ENCODE measurements around the gene FSTL3. TPM values are rescaled to one million over a fixed set of nuclear protein-coding genes. Genes with fewer than 3 reads are reported as not detected.

FSTL3 gene
- total RNA-seq, 2 donors from 2014 or later = 1.3 to 2.0 TPM

- no peak overlapping the region for H3K27ac Mint-ChIP-seq
- H3K9me3 ChIP-seq (ENCODE audit: control insufficient read depth, low read length, poor library complexity, severe bottlenecking) = no peaks in the 10 kb centered on the region
- H3K4me1 Mint-ChIP-seq = peaks cover 6% of the 10 kb centered on the region
- no peak overlapping the region for H3K4me3 Mint-ChIP-seq
- DNase-seq = no peak
- no peak for ATAC-seq
- H3K27me3 Mint-ChIP-seq = no peaks in the 10 kb centered on the region
- no peaks in the 10 kb centered on the region for H3K36me3 Mint-ChIP-seq (ENCODE audit: low read depth)
These were observed 36.0 kb upstream of the FSTL3 start for GRCh38 chr19:640161-640558.

- no peaks in the 10 kb centered on the region for H3K27me3 Mint-ChIP-seq
- H3K4me1 Mint-ChIP-seq = peaks cover 6% of the 10 kb centered on the region
- no peak for ATAC-seq
- no peaks in the 10 kb centered on the region for H3K36me3 Mint-ChIP-seq (ENCODE audit: low read depth)
- H3K27ac Mint-ChIP-seq = peak overlapping the region; percentile 82
- no peak overlapping the region for H3K4me3 Mint-ChIP-seq
- no peak for DNase-seq
- no peaks in the 10 kb centered on the region for H3K9me3 ChIP-seq (ENCODE audit: control insufficient read depth, low read length, poor library complexity, severe bottlenecking)
These were observed 35.5 kb upstream of the FSTL3 start for GRCh38 chr19:640606-641189.

- H3K4me3 Mint-ChIP-seq = no peak overlapping the region
- H3K36me3 Mint-ChIP-seq (ENCODE audit: low read depth) = no peaks in the 10 kb centered on the region
- ATAC-seq = no peak
- no peak for DNase-seq
- H3K27ac Mint-ChIP-seq = no peak overlapping the region
- no peaks in the 10 kb centered on the region for H3K9me3 ChIP-seq (ENCODE audit: control insufficient read depth, low read length, poor library complexity, severe bottlenecking)
- no peaks in the 10 kb centered on the region for H3K27me3 Mint-ChIP-seq
- H3K4me1 Mint-ChIP-seq = peaks cover 8% of the 10 kb centered on the region
These were observed 34.5 kb upstream of the FSTL3 start for GRCh38 chr19:641702-642101.

DNA sequence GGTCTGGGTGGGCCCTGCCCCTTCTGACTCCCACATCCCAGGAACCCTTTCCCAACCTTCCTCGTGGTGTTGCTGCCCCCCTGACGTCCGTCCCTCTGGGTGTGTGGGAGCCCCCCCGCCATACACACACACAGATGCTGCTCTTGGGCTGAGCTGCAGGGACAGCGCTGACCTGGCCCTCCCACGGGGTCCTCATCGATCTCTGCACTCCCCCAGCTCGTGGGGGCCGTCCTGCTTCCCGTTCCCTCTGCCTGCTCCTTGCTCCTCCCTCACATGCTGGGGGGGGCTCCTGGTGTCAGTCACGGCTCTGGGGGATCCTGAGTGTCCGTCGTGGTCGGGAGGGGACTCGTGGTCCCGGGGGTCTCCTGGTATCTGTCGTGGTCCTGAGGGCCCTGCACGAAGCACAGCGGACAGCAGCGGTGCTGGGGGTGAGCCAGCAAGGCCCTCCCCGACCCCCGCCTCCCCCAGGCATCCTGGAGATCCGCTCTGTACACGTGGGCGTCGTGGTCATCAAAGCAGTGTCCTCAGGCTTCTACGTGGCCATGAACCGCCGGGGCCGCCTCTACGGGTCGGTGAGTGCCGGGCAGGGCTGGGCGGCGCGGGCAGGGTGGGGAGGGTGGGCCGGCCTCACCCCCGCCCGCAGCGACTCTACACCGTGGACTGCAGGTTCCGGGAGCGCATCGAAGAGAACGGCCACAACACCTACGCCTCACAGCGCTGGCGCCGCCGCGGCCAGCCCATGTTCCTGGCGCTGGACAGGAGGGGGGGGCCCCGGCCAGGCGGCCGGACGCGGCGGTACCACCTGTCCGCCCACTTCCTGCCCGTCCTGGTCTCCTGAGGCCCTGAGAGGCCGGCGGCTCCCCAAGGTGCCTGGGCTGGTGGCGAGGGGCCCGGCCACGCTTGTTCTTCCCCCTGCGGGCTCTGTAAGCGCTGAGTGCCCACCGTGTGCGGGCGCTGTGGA, 33.1 kb upstream of the FSTL3 start:
- Mint-ChIP-seq H3K27ac (no peak overlapping the region), H3K4me3 (no peak overlapping the region), H3K27me3 (no peaks in the 10 kb centered on the region), H3K36me3 (ENCODE audit: low read depth) (no peaks in the 10 kb centered on the region), H3K4me1 (peaks cover 8% of the 10 kb centered on the region)
- no peaks in the 10 kb centered on the region for H3K9me3 ChIP-seq (ENCODE audit: control insufficient read depth, low read length, poor library complexity, severe bottlenecking)
- no peak for DNase-seq
- ATAC-seq = no peak

- Mint-ChIP-seq H3K4me1 (peaks cover 8% of the 10 kb centered on the region), H3K27me3 (no peaks in the 10 kb centered on the region), H3K36me3 (ENCODE audit: low read depth) (no peaks in the 10 kb centered on the region), H3K4me3 (no peak overlapping the region), H3K27ac (peak overlapping the region; percentile 49)
- ATAC-seq (no peak), DNase-seq (no peak)
- no peaks in the 10 kb centered on the region for H3K9me3 ChIP-seq (ENCODE audit: control insufficient read depth, low read length, poor library complexity, severe bottlenecking)
These were observed 32.5 kb upstream of the FSTL3 start for GRCh38 chr19:643736-644135.

- H3K9me3 ChIP-seq (ENCODE audit: control insufficient read depth, low read length, poor library complexity, severe bottlenecking) = no peaks in the 10 kb centered on the region
- no peaks in the 10 kb centered on the region for H3K27me3 Mint-ChIP-seq
- peaks cover 3% of the 10 kb centered on the region for H3K4me1 Mint-ChIP-seq
- H3K27ac Mint-ChIP-seq = peak overlapping the region; percentile 49
- DNase-seq (no peak), ATAC-seq (no peak)
- no peak overlapping the region for H3K4me3 Mint-ChIP-seq
- H3K36me3 Mint-ChIP-seq (ENCODE audit: low read depth) = no peaks in the 10 kb centered on the region
These were observed 31.8 kb upstream of the FSTL3 start for GRCh38 chr19:644363-644762.

GRCh38 chr19:644789-645188, 31.4 kb upstream of the FSTL3 start:
- H3K27me3 Mint-ChIP-seq = no peaks in the 10 kb centered on the region
- H3K4me3 Mint-ChIP-seq = no peak overlapping the region
- H3K4me1 Mint-ChIP-seq = peaks cover 2% of the 10 kb centered on the region
- no peak overlapping the region for H3K27ac Mint-ChIP-seq
- ATAC-seq (no peak), DNase-seq (no peak)
- H3K9me3 ChIP-seq (ENCODE audit: control insufficient read depth, low read length, poor library complexity, severe bottlenecking) = no peaks in the 10 kb centered on the region
- no peaks in the 10 kb centered on the region for H3K36me3 Mint-ChIP-seq (ENCODE audit: low read depth)

DNA sequence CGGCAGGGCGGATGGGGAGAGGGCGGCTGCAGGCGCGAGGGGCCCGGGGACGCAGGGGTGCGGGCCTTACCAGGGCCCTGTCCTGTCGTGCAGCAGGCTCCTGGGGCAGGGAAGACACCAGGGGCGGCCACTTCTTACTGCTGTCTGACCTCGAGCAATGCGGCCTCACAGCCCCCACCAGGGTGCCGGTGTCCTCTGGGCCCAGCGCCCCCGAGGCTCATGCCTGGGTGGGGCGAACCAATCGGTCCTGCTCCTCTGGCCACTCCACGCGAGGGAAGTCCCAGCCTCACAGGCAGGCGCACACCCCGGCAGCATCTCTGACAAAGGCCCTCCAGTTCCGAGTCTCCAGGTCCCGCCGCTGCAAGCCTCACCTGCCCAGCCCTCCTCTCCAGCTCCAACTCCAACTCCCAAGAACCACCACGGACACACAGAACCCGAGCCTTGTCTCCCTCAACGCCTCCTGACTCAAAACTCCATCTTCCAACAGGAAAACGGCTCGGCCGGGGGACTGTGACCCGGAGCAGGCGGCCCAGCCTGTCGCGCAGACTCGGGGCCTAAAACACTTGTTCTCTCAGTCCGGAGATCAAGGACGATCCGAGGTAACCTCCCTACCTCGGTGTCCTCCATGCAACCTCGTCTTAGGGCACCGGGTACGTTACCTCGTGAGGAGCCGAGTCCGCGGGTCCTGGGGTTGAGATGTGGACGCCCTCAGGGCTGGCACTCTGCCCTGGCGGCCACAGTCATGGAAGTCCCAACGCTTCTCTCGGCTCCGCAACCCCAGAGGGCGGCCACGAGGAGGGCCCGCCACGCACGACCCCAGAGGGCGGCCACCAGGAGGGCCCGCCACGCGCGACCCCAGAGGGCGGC, 30.0 kb upstream of the FSTL3 start:
- H3K9me3 ChIP-seq (ENCODE audit: control insufficient read depth, low read length, poor library complexity, severe bottlenecking) = no peaks in the 10 kb centered on the region
- H3K27ac Mint-ChIP-seq = peak overlapping the region; percentile 74
- H3K36me3 Mint-ChIP-seq (ENCODE audit: low read depth) = no peaks in the 10 kb centered on the region
- peaks cover 2% of the 10 kb centered on the region for H3K4me1 Mint-ChIP-seq
- no peaks in the 10 kb centered on the region for H3K27me3 Mint-ChIP-seq
- no peak for DNase-seq
- ATAC-seq = peak; percentile 3
- no peak overlapping the region for H3K4me3 Mint-ChIP-seq

- no peaks in the 10 kb centered on the region for H3K9me3 ChIP-seq (ENCODE audit: control insufficient read depth, low read length, poor library complexity, severe bottlenecking)
- Mint-ChIP-seq H3K27ac (no peak overlapping the region), H3K27me3 (no peaks in the 10 kb centered on the region), H3K4me3 (no peak overlapping the region), H3K36me3 (ENCODE audit: low read depth) (no peaks in the 10 kb centered on the region), H3K4me1 (peaks cover 2% of the 10 kb centered on the region)
- ATAC-seq (no peak), DNase-seq (no peak)
These were observed 29.2 kb upstream of the FSTL3 start for GRCh38 chr19:646779-647565.

- H3K27ac Mint-ChIP-seq = no peak overlapping the region
- H3K4me1 Mint-ChIP-seq = peaks cover 2% of the 10 kb centered on the region
- no peaks in the 10 kb centered on the region for H3K9me3 ChIP-seq (ENCODE audit: control insufficient read depth, low read length, poor library complexity, severe bottlenecking)
- H3K27me3 Mint-ChIP-seq = no peaks in the 10 kb centered on the region
- no peak overlapping the region for H3K4me3 Mint-ChIP-seq
- ATAC-seq = no peak
- H3K36me3 Mint-ChIP-seq (ENCODE audit: low read depth) = no peaks in the 10 kb centered on the region
- DNase-seq = no peak
These were observed 28.5 kb upstream of the FSTL3 start for GRCh38 chr19:647566-648284.

DNA sequence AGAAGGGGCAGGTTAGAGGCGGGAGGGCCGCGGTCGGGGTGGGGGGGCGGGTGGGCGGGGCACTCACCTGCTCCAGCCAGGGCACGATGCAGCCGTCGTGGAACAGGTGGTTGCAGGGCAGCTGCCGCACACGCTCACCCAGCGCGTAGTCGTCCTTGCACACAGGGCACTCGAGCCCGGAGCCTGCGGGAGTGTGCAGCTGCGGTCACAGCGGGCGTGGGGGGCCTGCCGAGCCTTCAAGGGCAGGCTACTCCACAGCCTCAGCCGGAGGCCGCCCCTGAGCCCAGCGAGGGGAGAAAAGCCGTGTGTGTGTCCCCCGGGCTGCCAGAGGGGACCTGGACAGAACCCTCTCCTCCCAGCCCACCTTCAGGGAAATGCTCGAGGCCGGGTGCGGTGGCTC, 27.9 kb upstream of the FSTL3 start:
- DNase-seq (no peak), ATAC-seq (no peak)
- no peak overlapping the region for H3K4me3 Mint-ChIP-seq

More for the DNA sequence above, 27.9 kb upstream of the FSTL3 start:
- H3K9me3 ChIP-seq (ENCODE audit: control insufficient read depth, low read length, poor library complexity, severe bottlenecking) = no peaks in the 10 kb centered on the region
- Mint-ChIP-seq H3K27ac (no peak overlapping the region), H3K27me3 (no peaks in the 10 kb centered on the region), H3K36me3 (ENCODE audit: low read depth) (no peaks in the 10 kb centered on the region), H3K4me1 (peaks cover 2% of the 10 kb centered on the region)
